Stimulated activated CD8-positive, alpha-beta memory T cell treated with anti-CD3 and anti-CD28 coated beads, Interleukin-15, amount 100 ng/mL, for 4 hours (primary cell): ENCODE data around the gene ICAM5.
A peak's percentile ranks its signal among the peaks of the same experiment; 100 is the strongest.
"Not testable (repeated sequence)": the region's sequence is repeated elsewhere in the genome, so short reads cannot be mapped to it uniquely, and the experiment has no call there.

ENCODE experiments used
- DNase-seq, 2 donors: peaks; one replicate each; pipeline ENCODE4 v3.0.0-alpha.2; 2020; ENCODE audit warnings: low read depth in 2 of 2

ICAM5 gene

GRCh38 chr19:10318807-10319682 is 29.3 kb downstream of the ICAM5 start:
- no peak for DNase-seq

- no peak for DNase-seq
These were observed 31.1 kb downstream of the ICAM5 start for GRCh38 chr19:10320602-10321416.

- no peak for DNase-seq
These were observed 31.7 kb downstream of the ICAM5 start for GRCh38 chr19:10321417-10321797.

GRCh38 chr19:10321874-10322835 is 32.4 kb downstream of the ICAM5 start:
- no peak for DNase-seq

- no peak for DNase-seq
These were observed 36.0 kb downstream of the ICAM5 start for GRCh38 chr19:10325732-10326131.

GRCh38 chr19:10327793-10328192 is 38.0 kb downstream of the ICAM5 start:
- no peak for DNase-seq

- DNase-seq: no peak
These were observed 39.0 kb downstream of the ICAM5 start for GRCh38 chr19:10328558-10329429.

GRCh38 chr19:10329555-10329954 is 39.8 kb downstream of the ICAM5 start:
- DNase-seq: no peak

- no peak for DNase-seq
These were observed 42.6 kb downstream of the ICAM5 start for GRCh38 chr19:10332158-10332964.

GRCh38 chr19:10332965-10333757 is 43.4 kb downstream of the ICAM5 start, which contains the start of gene RAVER1:
Gene RAVER1 (minus strand): TSS chr19:10333529. CDS start chr19:10333507, 22 bp downstream.
- peak; percentile 96 to 98 for DNase-seq

- no peak for DNase-seq
These were observed 44.2 kb downstream of the ICAM5 start for GRCh38 chr19:10333758-10334587.

GRCh38 chr19:10334588-10335351 is 45.0 kb downstream of the ICAM5 start:
- no peak for DNase-seq

- no peak for DNase-seq
These were observed 45.7 kb downstream of the ICAM5 start for GRCh38 chr19:10335352-10335985.

- DNase-seq: not testable (repeated sequence)
These were observed 47.0 kb downstream of the ICAM5 start for GRCh38 chr19:10336725-10337124.

GRCh38 chr19:10338940-10339339 is 49.2 kb downstream of the ICAM5 start:
- DNase-seq: no peak

- DNase-seq: peak; percentile 27 to 30
These were observed 49.7 kb downstream of the ICAM5 start, which contains the start of gene ICAM3 for GRCh38 chr19:10339380-10339960. Gene ICAM3 (minus strand): TSS chr19:10339624. CDS start chr19:10339614, 10 bp downstream.
